ENCODE results near the gene BAIAP3. TPM values are rescaled to one million over a fixed set of nuclear protein-coding genes. Genes with fewer than 3 reads are reported as not detected.
"Not testable (repeated sequence)": the region's sequence is repeated elsewhere in the genome, so short reads cannot be mapped to it uniquely, and the experiment has no call there.

The BAIAP3 gene
- total and polyA plus RNA-seq, 2 of the 8 experiments (the other 6 are each of a cell fraction or from before 2014, with no cell fraction given) = 2.9 to 6.8 TPM

GRCh38 chr16:1328961-1329360 lies 4.5 kb upstream of the BAIAP3 start:
- not testable (repeated sequence) for H3K4ac ChIP-seq (replicated peaks; ENCODE audit: insufficient read length, low read depth, low read length); H4K91ac ChIP-seq (replicated peaks; ENCODE audit: insufficient read length, low read length); H2BK15ac ChIP-seq (ENCODE audit: low read length); H3K23ac ChIP-seq (ENCODE audit: insufficient read length); H2AFZ ChIP-seq (ENCODE audit: low read length); H3K56ac ChIP-seq (replicated peaks; ENCODE audit: insufficient read length, low read depth, low read length); H3K27ac ChIP-seq (ENCODE audit: low read depth, low read length); H2BK120ac ChIP-seq (replicated peaks; ENCODE audit: low read depth, low read length); H2BK20ac ChIP-seq (ENCODE audit: low read length); H3K79me1 ChIP-seq (ENCODE audit: low read depth, low read length); H3K79me2 ChIP-seq (ENCODE audit: control insufficient read depth in 1 of 2, insufficient read depth in 2 of 2, low read length in 2 of 2); DNase-seq (ENCODE audit: low read depth in 1 of 2, low spot score in 2 of 2); H2BK5ac ChIP-seq (ENCODE audit: low read depth, low read length); H2BK12ac ChIP-seq (ENCODE audit: low read depth, low read length); H4K20me1 ChIP-seq (replicated peaks in 1 of 2; ENCODE audit: control insufficient read depth in 1 of 2, insufficient read depth in 2 of 2, low read length in 2 of 2); H4K5ac ChIP-seq (ENCODE audit: insufficient read length, low read depth, low read length); H3K14ac ChIP-seq (ENCODE audit: insufficient read length); H3K4me2 ChIP-seq (ENCODE audit: insufficient read depth in 1 of 2, low read depth in 2 of 2, low read length in 2 of 2); FAIRE-seq; H4K8ac ChIP-seq (ENCODE audit: extremely low read depth, insufficient read depth, low read length); H3K4me3 ChIP-seq (ENCODE audit: extremely low read depth in 1 of 4, insufficient read depth in 2 of 4, low read depth in 3 of 4, low read length in 4 of 4); H3K9ac ChIP-seq (replicated peaks in 1 of 4; ENCODE audit: extremely low read depth in 1 of 4, low read depth in 3 of 4, low read length in 3 of 4); H2AK5ac ChIP-seq (ENCODE audit: low read depth, low read length); H3K9me3 ChIP-seq (ENCODE audit: insufficient read depth in 2 of 2, low read depth in 1 of 2, low read length in 1 of 2); H3K18ac ChIP-seq (ENCODE audit: extremely low read depth, low read length)
- POLR2A ChIA-PET (ENCODE audit: partially characterized antibody) = interaction anchor here (0.7 to 6.5 kb wide), 2 partner anchors 12 to 15 kb away, joined by 3 to 106 read pairs; partner anchors contain the start of gene UBE2I
- peaks cover 0 to 13% (median 12%) of the 10 kb centered on the region in 4 experiments; a peak in 4 of 7 replicates for H3K4me1 ChIP-seq (replicated peaks in 1 of 4; ENCODE audit: control insufficient read depth in 3 of 4, insufficient read depth in 4 of 4, low read length in 3 of 4)
- peaks cover 5 to 23% (median 15%) of the 10 kb centered on the region in 4 experiments for H3K27me3 ChIP-seq (replicated peaks in 1 of 4; ENCODE audit: control insufficient read depth in 3 of 4, extremely low read depth in 1 of 4, insufficient read depth in 3 of 4, low read length in 3 of 4)
- H3K36me3 ChIP-seq (ENCODE audit: control insufficient read depth in 2 of 4, insufficient read depth in 4 of 4, low read length in 3 of 4) = peaks cover 3 to 12% (median 5%) of the 10 kb centered on the region in 4 experiments; a peak in 4 of 8 replicates
- H3K23me2 ChIP-seq (ENCODE audit: low read depth, low read length) = peaks cover 12% of the 10 kb centered on the region; the same call in 1 of the 2 replicates
- CTCF ChIA-PET (ENCODE audit: partially characterized antibody) = interaction anchor here (0.7 to 4.5 kb wide), 8 partner anchors 9 to 579 kb away, joined by 3 to 52 read pairs (median 6); partner anchors contain the start of gene MRPS34
- 89 to 100% methylated on average over 1 to 10 of the region's 10 CpGs for WGBS, 2 experiments (ENCODE audit: extremely low coverage in 1 of 2, insufficient coverage in 1 of 2, insufficient read length in 1 of 2, insufficient replicate concordance in 2 of 2, low coverage in 1 of 2, low lambda C conversion rate in 2 of 2, missing lambda C conversion rate in 1 of 2)
